ENCODE measurements around the gene GALNT7. TPM values are rescaled to one million over a fixed set of nuclear protein-coding genes. Genes with fewer than 3 reads are reported as not detected.

Gene GALNT7
- total RNA-seq, 1 experiment from 2014 or later = 22.1 TPM

DNA sequence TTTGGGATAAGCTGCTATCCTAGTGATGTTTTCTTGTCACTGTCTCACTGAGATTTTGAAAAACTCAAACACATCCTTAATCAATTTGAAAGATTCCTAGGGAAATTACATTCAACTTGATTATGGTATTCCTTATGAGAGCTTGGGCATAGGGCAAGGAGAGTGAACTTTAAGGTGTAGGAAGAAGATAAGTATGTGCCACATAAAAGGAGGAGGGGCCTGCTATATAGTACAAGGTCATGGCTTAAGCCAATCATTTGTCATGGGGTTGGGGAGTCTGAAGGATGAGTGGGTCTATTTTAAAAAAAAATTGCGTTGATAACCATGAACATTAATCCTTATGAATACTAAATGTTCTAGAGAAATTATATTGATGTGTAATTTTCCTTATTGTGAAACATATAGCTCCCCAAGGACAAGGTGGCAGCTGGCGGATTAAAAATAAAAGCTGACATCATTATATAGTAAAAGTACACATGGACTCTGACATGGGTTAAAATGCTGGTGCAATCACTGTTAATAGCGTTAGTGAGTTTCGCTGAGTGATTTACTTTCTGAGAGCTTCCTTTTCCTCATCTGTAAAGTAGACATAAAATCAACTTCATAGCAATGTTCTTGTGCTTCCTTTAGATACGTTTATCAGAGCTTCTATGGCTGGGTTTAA is 17.4 kb downstream of the GALNT7 start:
- in situ Hi-C loops (cut with HindIII; ENCODE audit: low pct_unique_long_range_greater_than_20kb, low sequenced_read_pairs) = no loop called here
- no peak for DNase-seq (ENCODE audit: low read depth, low spot score)

DNA sequence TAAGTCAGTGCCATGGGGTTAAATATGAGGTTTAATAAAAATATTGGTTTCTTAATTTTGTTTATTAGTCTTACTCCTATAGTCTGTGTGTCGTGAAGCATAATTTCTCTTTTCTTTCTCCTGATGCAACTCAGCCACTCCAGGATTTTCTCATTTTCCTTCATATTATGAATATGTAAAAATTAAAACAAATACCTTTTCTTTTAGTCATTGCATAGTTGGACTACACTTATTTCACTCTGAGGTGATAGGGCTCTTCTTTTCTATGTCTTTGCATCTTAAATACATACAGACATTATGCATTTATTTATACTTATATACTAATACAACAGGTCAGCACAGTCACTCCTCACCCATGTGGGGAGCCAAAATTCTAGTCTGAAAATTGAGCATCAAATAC is 19.1 kb downstream of the GALNT7 start:
- in situ Hi-C loops (cut with HindIII; ENCODE audit: low pct_unique_long_range_greater_than_20kb, low sequenced_read_pairs) = no loop called here
- DNase-seq (ENCODE audit: low read depth, low spot score) = no peak

DNA sequence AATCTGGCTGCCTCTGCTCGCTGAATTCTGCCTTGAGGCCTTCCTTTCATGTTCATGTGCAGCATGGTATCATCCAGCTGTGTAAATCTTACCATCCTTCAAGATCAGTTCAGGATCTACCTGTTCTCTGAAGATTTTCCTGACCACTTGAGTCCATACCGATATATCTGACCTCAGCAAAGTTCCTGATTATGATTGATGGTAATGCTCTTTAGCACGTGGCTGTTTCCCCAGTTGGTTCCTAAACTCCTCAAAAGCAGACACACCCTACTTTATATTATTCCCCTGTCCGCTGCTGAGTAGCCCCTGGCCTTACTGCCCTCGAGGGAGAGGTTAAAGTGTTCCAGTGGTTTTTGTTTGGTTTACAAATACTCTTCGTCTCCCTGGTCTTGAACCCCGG is 20.0 kb downstream of the GALNT7 start:
- in situ Hi-C loops (cut with HindIII; ENCODE audit: low pct_unique_long_range_greater_than_20kb, low sequenced_read_pairs) = no loop called here
- DNase-seq (ENCODE audit: low read depth, low spot score) = no peak

DNA sequence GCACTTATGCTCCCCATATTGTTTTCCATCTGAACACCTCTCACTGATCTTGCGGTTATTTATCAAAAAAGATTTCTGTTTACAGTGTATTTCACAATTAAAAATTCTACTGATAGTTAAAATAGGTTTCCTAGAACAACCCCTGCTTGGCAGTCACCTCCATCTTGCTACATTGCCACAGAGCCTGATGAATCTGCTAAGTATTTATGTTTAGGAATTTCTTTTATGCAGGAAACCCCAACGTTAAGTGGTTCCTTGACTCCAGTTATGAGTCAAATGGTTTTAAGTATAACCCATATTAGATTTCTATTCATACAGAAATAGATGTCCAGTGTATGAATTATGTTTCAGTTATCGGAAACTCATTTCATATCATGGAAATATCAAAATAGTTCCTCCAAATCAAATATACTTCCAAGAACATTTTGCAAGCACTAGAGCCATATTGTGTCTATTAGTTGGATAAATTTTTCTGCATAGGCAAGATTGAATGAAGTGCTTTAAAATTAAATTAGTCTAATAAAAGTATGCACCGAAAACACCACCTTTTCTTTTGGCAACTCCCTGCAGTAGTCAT is 20.6 kb downstream of the GALNT7 start:
- DNase-seq (ENCODE audit: low read depth, low spot score) = no peak
- in situ Hi-C loops (cut with HindIII; ENCODE audit: low pct_unique_long_range_greater_than_20kb, low sequenced_read_pairs) = no loop called here

DNA sequence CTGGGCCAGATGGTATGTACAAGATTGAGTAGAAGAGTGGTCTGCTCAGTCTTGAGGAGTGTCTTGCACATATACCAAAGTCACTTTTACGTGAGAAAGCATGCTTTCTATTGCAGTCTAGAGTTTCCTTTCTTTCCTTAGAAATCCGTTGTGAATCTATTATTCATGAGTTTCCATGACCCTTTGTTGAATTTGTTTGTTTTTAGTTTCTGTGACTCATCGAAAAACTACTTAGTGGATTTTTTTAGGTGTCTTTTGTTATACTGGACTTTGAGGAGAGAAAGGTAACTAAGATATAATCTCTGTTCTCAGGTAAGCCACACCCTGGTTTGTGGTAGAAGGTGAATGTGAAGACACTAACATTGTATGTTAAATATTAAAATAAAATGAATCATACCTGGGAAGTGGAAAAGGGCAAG is 23.0 kb downstream of the GALNT7 start:
- in situ Hi-C loops (cut with HindIII; ENCODE audit: low pct_unique_long_range_greater_than_20kb, low sequenced_read_pairs) = no loop called here
- no peak for DNase-seq (ENCODE audit: low read depth, low spot score)

DNA sequence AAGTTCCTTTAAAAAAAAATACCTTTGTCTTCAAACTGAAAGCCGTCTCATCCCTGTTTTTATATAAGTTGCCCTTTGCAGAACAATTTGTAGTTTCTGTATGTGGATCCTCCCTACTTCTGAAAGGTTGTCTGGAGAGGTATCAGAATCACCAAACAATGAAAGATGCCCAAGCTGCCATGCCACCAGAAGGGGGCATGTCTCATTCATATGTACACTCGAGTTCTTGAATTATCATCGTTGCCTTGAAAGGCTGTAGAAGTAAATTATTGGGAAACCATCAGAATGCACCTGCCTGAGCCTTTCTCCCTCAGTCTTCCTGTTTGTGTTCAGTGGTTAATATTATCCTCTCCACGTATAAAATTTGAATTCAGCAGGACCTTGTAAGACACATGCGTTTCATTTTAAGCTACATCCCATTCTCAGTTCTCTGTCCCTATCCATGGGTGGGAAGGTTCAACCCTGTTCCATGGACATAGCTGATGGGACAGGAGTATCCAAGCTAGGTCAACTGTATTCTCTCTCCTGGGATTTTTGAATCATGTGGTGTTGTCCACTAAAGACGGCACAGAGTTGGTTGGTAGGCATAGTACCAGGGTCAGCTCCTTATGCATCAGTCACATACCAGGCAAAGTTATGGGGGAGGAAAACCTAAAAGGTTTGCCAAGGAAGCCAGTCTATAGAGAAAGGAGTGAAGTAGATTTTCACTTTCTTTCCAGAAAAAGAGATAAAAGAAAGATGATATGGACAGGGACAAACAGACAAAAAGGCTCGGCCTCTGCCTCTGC is 24.0 kb downstream of the GALNT7 start:
- peak; percentile 57 for DNase-seq (ENCODE audit: low read depth, low spot score)
- in situ Hi-C loops (cut with HindIII; ENCODE audit: low pct_unique_long_range_greater_than_20kb, low sequenced_read_pairs) = no loop called here

DNA sequence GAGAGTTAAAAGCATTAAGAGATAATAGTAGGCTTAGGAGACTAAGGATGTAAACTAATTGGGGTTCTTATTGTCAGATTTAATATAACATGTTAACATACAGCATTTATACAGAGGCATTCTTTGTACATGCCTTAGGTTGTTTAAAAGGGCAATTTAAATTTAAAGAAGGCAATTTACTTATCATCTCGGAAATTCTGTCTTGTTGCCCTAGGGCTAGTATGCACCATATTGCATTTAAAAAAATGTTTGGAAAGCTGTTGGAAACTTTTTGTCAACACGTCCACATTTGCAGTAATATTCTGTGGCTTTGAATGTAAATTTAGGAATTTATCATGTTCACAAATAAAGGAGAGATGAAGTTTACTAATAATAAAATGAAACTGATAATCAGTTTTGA is 25.5 kb downstream of the GALNT7 start:
- in situ Hi-C loops (cut with HindIII; ENCODE audit: low pct_unique_long_range_greater_than_20kb, low sequenced_read_pairs) = no loop called here
- no peak for DNase-seq (ENCODE audit: low read depth, low spot score)

DNA sequence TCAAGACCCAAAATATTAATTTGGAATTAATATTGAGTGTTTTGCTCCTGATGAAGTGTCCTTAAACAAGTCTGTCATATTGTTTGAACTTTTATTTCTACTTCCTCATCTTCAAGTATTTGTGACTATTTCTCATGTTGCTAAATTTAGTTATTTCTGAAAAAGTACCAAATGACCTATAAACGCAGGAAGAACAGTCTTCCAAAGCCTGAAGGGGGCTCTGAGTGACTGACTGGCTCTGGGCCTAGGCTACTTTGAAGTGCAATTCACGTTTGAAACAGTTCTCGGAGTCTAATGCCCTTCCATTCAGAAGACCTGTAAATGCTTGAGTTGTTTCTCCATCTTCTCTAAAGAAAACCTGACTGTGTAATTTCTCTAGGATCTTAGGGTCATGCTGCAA is 26.5 kb downstream of the GALNT7 start:
- DNase-seq (ENCODE audit: low read depth, low spot score) = no peak
- in situ Hi-C loops (cut with HindIII; ENCODE audit: low pct_unique_long_range_greater_than_20kb, low sequenced_read_pairs) = no loop called here

DNA sequence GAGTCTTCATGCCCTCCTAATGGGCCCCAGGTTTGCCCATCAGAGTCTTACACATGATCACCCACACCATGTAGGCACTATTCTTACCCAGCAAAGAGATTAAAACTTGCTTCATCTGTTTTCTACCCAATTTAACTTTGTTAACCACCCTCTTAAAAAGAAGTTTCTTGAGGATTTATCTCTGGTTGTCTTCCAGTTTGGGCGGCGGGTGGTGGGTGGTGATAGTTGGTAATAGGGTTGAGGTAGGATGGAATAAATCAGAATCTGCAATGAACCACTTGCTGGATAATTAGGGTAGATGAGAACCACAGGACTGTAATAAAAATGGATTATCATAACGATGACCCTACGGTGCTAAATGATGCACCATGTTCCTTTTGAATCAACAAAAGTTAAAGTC is 30.9 kb downstream of the GALNT7 start:
- no peak for DNase-seq (ENCODE audit: low read depth, low spot score)
- in situ Hi-C loops (cut with HindIII; ENCODE audit: low pct_unique_long_range_greater_than_20kb, low sequenced_read_pairs) = no loop called here

DNA sequence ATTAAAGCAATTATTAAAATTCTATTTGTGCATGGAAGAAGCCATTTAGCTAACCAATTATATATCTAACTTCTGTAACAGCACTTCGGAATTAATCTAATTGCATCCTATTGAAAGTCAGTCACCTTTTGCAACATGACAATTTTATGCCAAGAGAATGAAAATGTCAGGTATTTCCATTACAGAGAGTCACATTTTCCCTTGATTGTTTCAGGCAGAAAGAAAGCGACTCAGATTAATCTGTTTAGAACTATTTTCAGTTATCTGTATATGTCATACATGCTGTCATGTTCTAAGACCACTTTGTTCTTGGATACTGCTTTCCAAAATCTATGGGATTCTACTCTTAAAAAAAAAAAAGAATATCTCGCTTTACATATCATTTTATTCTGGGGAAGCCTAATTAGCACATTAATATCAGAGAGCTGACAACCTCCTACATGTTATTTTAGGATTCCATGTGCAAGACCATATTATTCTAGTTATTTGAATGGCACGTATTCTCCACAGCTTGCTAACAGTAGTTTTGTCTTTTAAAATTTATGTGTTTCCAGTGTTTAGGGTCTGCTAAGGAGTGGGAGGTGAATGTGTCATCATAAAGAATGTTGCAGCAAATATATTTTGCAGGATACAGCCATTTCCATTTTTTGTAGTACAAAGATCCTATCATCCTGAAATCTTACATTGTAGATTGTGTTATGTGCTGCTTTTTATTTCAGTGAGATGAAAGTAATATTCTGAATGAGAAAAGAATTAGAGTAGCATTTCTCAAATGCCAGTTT is 31.7 kb downstream of the GALNT7 start:
- no peak for DNase-seq (ENCODE audit: low read depth, low spot score)
- in situ Hi-C loops (cut with HindIII; ENCODE audit: low pct_unique_long_range_greater_than_20kb, low sequenced_read_pairs) = no loop called here

DNA sequence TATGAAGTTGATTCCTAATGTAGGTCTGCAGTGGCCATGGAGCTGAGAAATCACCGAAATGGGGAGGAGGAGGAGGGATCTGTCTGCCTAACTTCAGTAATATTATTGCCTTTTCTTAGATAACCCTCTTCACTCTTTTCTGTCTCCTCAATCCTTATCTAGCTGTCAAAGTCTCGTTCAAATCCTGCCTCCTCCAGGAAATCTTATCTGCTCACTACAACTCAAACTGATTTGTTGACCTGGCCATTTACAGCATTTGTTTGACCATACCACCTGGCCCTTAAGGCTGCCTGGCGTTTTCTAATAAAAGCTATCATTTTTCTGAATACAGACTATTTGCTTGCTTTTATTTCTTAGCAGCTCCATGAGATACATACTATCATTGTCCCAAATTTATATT is 33.8 kb downstream of the GALNT7 start:
- no peak for DNase-seq (ENCODE audit: low read depth, low spot score)
- in situ Hi-C loops (cut with HindIII; ENCODE audit: low pct_unique_long_range_greater_than_20kb, low sequenced_read_pairs) = no loop called here

DNA sequence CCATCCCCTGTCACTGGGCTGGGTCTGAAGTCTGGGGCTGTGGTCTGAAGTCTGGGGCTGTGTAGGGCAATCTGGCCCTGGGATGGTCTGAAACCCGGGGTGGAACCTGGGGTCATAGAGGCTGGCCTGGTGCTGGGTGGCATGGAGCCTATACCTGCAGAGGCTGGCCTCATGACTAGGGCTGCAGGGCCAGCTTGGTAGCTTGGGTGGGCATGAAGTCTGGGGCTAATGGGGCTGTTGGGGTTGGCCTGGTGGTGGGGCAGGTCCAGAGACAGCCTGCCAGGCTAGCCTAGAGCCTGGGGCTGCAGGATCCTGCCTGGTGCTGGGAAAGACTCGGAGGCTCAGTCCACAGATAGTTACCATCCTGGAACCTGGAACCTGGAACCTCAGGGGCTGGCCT is 37.0 kb downstream of the GALNT7 start:
- no peak for DNase-seq (ENCODE audit: low read depth, low spot score)
- in situ Hi-C loops (cut with HindIII; ENCODE audit: low pct_unique_long_range_greater_than_20kb, low sequenced_read_pairs) = no loop called here

DNA sequence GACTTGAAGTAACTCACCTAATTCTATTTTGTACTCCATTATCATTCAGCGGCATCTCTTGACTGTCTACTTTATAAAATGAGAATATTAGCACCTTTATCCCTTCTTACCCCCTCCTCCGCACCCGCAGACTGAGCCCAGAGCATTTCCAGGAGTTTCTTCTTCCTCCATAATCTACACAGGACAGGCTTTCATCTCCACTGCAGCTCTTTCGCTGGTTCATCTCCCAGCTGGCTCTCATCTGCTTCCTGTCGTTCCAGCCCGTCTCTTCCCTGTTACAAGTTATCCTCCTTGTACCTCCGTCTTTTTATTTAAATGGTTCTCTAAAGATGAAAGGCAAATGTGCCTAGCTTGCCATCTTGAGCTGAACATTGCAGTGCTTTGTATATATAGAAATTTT is 39.8 kb downstream of the GALNT7 start:
- in situ Hi-C loops (cut with HindIII; ENCODE audit: low pct_unique_long_range_greater_than_20kb, low sequenced_read_pairs) = no loop called here
- no peak for DNase-seq (ENCODE audit: low read depth, low spot score)

DNA sequence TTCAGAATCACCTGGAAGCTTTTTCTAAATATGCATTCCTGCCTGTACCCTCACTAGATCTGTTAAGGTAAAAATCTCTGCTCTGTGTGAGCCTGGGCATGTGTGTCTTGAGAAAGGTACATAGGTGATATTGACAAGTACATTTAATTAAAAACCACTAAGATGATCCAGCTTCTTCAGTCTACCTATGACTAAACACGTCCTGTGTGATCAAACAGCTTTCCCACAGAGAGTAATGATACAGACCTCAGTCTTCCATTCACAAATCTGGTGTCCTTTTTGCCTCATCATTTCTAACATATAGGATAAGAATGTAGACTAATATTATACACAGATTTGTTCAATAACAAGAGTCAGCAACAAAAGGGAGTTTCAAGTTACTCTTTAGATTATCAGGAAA is 42.6 kb downstream of the GALNT7 start:
- in situ Hi-C loops (cut with HindIII; ENCODE audit: low pct_unique_long_range_greater_than_20kb, low sequenced_read_pairs) = no loop called here
- no peak for DNase-seq (ENCODE audit: low read depth, low spot score)

DNA sequence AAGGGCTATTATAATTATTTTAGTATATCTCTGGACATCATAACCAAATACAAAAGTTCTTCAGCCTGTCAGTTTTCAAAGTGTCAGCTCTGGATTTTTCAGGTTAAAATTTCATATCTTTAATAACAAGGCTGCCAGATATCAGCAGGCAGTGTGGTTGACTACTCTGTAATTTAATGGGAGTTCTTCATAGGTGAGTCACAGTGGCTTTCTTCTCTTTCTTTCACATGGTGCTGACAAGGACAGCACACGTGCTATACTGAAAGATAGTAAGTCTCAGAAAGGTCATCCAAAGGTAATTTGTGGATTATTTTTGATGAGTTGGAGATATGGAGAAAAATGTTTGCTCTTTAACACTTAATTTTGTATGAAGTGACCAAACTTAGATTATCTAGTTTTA is 43.2 kb downstream of the GALNT7 start:
- DNase-seq (ENCODE audit: low read depth, low spot score) = peak; percentile 58
- in situ Hi-C loops (cut with HindIII; ENCODE audit: low pct_unique_long_range_greater_than_20kb, low sequenced_read_pairs) = no loop called here

DNA sequence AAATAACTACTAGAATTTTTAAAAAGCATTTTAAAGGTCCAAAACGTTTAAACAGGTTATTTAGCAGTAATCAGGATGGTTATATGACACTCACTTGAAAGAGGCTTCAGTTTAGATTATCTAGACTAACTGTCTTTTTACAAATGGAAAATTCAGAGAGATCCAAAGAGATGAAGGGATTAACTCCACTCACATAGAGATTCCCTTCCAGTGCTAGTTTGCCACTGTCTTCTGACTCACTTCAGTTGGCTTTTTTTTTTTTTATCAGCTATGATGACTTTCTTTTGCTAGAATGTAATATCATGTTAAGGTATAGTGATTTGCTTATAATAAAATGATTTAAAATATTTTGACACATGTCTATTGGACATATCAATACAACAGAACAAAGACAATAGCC is 43.8 kb downstream of the GALNT7 start:
- no peak for DNase-seq (ENCODE audit: low read depth, low spot score)
- in situ Hi-C loops (cut with HindIII; ENCODE audit: low pct_unique_long_range_greater_than_20kb, low sequenced_read_pairs) = no loop called here

DNA sequence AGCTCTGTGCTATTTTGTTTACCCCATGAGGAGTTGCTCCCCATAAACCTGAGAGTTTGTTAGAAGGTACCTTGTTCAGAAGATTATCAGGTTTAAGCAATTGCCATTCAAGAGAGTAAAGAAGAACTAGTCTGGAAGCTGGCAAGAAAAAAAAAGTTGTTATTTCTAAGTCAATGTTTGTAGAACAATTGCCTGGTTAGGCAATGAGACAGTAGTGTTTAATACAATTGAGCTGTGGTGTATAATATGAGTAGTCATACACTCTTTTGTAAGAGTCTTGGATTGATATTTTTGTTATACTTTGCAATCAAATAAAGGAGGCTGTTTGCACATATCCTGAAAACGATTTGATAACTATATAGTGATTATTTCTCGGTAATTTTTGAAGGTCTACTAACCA is 44.7 kb downstream of the GALNT7 start:
- in situ Hi-C loops (cut with HindIII; ENCODE audit: low pct_unique_long_range_greater_than_20kb, low sequenced_read_pairs) = no loop called here
- DNase-seq (ENCODE audit: low read depth, low spot score) = no peak

DNA sequence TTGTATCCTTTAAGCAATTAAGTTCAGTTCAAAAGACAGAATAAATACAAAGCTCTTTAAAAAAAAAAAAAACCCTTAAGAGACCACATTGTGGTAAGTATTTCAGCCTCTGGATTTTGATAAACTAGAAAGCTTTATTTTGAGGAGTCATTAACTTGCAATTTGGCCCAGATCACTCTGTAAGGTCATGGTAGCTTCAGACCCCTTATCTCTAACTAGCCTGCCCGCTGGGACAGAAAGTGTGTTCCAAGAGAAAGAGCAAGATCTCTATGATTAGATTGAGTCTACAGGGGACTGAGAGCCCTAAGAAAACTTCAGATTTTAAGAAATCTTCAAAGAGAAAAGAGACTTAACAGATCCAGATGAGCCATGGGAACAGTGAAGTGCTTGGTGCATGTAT is 45.6 kb downstream of the GALNT7 start:
- in situ Hi-C loops (cut with HindIII; ENCODE audit: low pct_unique_long_range_greater_than_20kb, low sequenced_read_pairs) = no loop called here
- no peak for DNase-seq (ENCODE audit: low read depth, low spot score)
